Activated naive CD4-positive, alpha-beta T cell treated with anti-CD3 and anti-CD28 coated beads, Interleukin-2, amount 10 ng/mL, durations not matched to agents 5 hours and 36 hours (primary cell): ENCODE measurements around the gene PIGQ. TPM values are rescaled to one million over a fixed set of nuclear protein-coding genes. Genes with fewer than 3 reads are reported as not detected.

Source experiments
- microRNA-seq: library from miRNA; unstranded; fragments of <30 nt; microRNA quantifications from one replicate; pipeline ENCODE4 v1.2.0, GENCODE V29; 2022; ENCODE audit warnings: borderline microRNAs expressed, borderline replicate concordance
- total RNA-seq, 2 experiments: library from RNA; stranded (reverse); gene quantifications; one replicate each; pipeline ENCODE4 v1.2.3, GENCODE V29; 2021

PIGQ gene
- total RNA-seq = 10 to 100 TPM; 32.9 to 36.8 TPM

DNA sequence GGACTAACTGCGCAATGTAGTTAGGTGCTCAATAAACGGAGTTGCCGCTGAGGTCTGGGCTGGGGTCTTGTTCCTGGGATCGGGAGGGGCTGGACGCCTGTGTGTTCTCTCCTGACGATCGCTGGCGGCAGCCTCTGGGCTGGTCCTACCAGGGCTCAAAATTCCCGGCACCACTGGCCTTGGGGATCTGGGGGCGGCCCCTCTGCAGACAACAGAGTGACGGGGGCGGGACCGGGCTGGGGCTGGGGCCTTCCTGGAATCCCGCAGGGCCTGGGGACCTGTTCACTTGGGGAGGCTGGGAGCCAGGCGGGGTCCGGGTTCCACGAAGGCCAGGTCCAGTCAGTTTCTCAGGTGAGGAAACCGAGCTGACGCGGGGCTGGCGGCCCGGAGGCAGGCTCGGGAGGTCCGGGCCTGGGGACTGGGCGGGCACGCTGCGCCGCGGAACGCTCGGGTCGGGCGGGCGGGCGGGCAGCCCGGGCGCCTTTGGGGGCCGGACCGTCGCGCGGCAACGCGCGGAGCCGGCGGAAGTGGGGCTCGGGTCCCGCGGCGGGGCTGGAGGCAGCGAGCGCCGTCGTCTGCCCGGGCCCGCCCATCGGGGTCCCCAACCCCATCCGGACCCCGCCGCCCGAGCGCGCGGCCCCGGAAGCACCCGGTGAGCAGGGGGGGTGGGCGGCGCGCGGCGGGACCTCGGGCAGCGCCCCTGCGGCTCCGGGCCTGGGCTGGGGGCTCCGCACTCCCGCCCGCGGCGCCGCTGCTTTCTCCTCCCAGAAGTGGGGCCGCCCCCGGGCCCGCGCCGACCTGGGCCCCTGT is at the start of gene PIGQ:
PIGQ (plus strand) TSS at position 524 of the 810 bp plus-strand sequence. CDS start 4,107 bp downstream, outside the sequence.

DNA sequence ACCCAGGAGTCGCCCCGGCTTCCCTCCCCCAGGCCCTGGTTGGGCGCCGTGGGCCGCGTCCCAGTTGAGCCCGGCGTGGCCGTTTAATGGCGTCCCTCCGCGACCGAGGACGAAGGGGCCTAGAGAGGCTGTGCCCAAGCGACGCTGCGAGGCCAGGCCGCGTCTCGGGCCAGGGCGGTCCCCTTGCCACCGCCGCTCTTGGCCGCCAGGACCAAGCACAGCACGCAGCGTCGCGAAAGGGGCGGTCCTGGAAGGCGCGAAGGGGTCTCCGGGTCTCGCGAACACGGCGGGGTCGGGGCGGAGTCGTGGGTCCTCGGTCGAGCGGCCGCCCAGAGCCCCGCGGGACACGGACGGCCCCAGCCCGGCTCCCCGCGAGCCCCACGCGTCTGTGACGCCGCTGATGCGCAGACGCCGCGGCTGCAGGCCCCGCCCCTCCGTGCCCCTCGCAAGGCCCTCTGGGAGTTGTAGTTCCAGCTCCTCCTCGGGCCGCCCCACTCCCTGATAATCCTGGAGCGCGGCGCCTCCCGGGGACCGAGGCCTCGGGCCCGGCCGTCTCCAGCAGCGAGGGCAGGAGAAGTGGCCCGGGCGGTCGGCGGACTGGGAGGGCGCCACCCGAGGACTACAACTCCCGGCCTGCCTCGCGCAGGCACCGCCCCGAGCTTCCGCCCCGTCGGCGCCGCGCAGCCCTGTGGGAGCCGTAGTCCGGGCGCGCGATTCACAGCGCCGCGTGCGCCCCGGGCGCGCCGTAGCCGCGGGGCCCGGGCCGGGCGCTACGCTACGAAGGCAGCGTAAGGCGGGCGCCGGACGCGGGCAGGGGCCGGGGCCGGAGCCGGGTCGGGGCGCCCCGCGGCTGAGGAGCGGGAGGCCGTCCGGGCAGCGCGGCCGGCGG is 42.5 kb upstream of the PIGQ start, which contains the start of gene CAPN15:
CAPN15 (plus strand) TSS at position 698 of the 889 bp plus-strand sequence. CDS start 19,127 bp downstream, outside the sequence.

DNA sequence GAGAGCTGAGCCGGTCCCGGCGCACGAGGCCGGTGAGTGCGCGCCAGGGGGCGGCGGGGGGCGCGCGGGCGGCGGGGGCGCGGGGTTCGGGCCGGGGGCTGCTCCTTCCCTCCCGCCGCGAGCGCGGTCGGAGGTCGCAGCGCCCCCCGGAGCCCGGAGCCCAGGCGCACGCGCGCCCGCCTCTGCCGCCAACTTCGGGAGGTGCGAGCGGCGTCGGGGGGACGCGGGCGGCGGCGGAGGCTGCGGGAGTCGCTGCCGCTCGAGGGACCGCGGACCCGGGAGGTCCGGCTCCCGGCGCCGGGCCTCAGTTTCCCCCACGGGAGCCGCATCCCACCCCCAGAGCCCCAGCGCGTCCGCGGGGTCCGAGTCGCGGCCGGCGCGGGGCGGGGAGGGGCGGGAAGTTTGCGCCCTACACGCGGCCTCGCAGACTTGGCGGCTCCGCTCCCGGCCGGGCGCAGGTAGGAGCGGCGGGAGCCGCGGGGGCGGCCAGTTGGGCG is 9.5 kb upstream of the PIGQ start, which contains the start of gene PRR35:
PRR35 (plus strand) TSS at position 191 of the 497 bp plus-strand sequence. CDS start 2,901 bp downstream, outside the sequence.

DNA sequence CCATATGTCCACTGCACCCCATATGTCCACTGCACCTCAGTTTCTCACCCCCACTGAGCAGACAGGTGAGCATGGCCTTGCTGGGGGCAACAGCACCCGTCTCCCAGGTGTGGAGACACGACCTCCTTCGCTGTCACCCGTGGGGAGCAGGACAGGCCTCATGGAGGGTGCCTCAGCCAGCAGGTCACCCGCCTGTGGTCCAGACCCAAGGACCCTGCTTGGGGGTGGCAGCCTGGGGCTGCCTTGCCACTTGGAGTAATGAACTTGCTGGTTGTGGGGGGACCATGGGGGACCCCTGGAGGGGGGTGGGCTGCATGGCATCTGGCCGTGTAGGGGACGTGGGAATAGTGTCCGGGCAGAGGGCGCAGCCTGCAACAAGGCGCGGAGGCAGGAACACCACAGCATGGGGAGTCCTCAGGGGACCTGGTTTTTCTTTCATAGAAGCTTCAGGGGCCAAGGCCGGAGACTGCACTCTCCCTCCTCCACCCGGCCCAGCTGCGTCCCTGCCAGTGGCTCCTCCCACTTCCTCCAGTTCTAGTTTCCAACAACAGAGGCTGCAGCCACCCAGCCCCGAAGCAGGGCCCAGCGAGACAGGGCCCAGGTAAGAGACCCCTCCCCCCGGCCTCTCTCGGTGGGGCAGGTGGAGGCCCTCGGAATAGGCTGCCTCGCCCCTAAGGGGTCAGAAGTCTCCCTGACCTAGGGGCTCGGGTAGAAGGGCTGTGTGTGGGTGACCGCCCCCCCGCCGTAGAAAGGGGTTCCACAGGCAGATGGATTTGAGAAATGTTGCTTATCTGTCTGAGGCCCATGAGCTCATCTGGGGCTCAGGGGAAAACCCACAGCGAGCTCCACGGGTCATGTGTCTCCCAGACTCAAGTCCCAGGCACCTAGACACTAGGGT is 3.0 kb upstream of the PIGQ start, which contains the start of gene NHLRC4:
NHLRC4 (plus strand) TSS at position 531 of the 898 bp plus-strand sequence. CDS start 1,043 bp downstream, outside the sequence.

DNA sequence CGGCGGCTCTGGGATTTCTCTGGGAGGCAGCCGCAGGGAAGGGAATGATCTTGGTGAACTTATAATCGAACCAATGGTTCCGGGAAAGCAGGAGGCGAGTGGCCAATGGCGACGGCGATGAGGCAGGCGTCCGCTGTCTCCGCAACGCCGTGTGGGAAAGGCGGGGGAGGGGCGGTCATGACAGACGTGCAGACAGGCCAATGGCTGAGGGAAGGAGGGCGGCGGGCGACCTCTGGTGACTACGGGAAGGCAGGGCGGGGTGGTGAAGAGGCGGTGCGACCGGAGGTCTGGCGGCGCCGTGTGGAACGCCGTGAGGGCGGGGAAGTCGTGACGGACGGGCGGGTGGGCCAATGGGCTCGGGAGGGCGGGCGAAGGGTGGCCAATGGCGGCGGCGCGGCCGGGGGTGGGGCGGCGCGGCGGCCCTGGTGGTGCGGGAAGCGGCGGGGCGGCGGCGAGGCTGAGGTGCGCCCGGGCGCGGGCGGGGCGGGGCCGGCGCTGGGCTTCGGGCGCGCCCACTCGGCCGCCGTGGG is 20.0 kb downstream of the PIGQ start, which contains the start of gene RAB40C:
RAB40C (plus strand) TSS at position 409 of the 530 bp plus-strand sequence. CDS start 226 bp downstream, outside the sequence.

DNA sequence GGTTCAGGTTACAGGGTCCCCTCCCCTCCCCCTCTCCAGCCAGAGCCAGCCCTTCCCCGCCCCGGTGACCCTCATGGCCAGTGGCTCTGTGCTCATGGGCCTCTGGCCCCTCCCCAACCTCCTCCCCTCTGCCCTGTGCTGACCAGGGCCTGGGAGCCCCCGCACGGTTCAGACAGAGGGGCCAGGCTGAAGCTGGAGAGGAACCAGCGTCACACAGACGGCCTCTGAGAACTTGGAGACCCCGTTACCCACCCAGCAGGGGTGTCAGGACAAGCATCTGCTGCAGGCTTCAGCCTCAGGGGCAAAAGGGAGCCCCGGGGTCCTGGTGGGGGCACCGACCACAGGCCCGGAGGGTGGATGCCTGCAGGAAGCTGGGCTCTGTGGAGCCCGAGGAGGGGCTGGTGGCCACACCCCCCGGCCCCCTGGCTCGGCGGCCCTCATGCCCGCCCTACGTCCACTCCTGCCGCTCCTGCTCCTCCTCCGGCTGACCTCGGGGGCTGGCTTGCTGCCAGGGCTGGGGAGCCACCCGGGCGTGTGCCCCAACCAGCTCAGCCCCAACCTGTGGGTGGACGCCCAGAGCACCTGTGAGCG is 61.1 kb downstream of the PIGQ start, which contains the start of gene WFIKKN1:
WFIKKN1 (plus strand) TSS at position 171 of the 591 bp plus-strand sequence; CDS start at position 440, 269 bp downstream.

Small RNA genes lying within 50 kb of the gene (microRNA-seq; reads per million reads assigned to microRNA genes)
- 4.0 reads per million, percentile 25 among the genes with 10 or more reads in this experiment for gene MIR3176
- not detected for gene MIR5587

Other genes with a start within 250 kb of the PIGQ start
- gene AXIN1, start 217.2 kb upstream of the PIGQ start, total RNA-seq = 10 to 100 TPM; 27.4 to 29.2 TPM
- gene MRPL28, start 199.4 kb upstream of the PIGQ start, total RNA-seq = 10 to 100 TPM; 53.4 to 56.3 TPM
- 10 to 100 TPM; 79.5 to 81.5 TPM for gene PGAP6, start 188.0 kb upstream of the PIGQ start, total RNA-seq
- gene NME4, start 172.8 kb upstream of the PIGQ start, total RNA-seq = 10 to 100 TPM; 40.7 to 43.4 TPM
- 1 to 10 TPM; 5.0 to 6.0 TPM for gene DECR2, start 168.1 kb upstream of the PIGQ start, total RNA-seq
- gene RAB11FIP3, start 144.3 kb upstream of the PIGQ start, total RNA-seq = 10 to 100 TPM; 22.0 to 24.6 TPM
- 10 to 100 TPM; 71.0 to 71.8 TPM for gene CAPN15, start 42.3 kb upstream of the PIGQ start, total RNA-seq
- not detected for gene PRR35, start 9.6 kb upstream of the PIGQ start, total RNA-seq
- 1 to 10 TPM; 4.6 to 4.7 TPM for gene NHLRC4, start 3.0 kb upstream of the PIGQ start, total RNA-seq
- 10 to 100 TPM; 12.7 to 14.1 TPM for gene RAB40C, start 20.1 kb downstream of the PIGQ start, total RNA-seq
- gene WFIKKN1, start 61.0 kb downstream of the PIGQ start, total RNA-seq = under 1 TPM; 0.33 to 0.36 TPM
- gene METTL26, start 66.3 kb downstream of the PIGQ start, total RNA-seq = 10 to 100 TPM; 70.0 to 70.7 TPM
- gene MCRIP2, start 71.9 kb downstream of the PIGQ start, total RNA-seq = 10 to 100 TPM; 28.9 to 31.2 TPM
- gene WDR90, start 79.4 kb downstream of the PIGQ start, total RNA-seq = 10 to 100 TPM; 63.2 to 67.3 TPM
- gene RHOT2, start 98.2 kb downstream of the PIGQ start, total RNA-seq = 100 to 1,000 TPM; 126 to 134 TPM
- 1 to 10 TPM; 1.3 to 1.6 TPM for gene RHBDL1, start 105.7 kb downstream of the PIGQ start, total RNA-seq
- 10 to 100 TPM; 61.4 to 61.7 TPM for gene STUB1, start 110.4 kb downstream of the PIGQ start, total RNA-seq
- gene JMJD8, start 114.4 kb downstream of the PIGQ start, total RNA-seq = 10 to 100 TPM; 30.3 to 31.4 TPM
- 10 to 100 TPM; 15.2 to 16.1 TPM for gene WDR24, start 120.4 kb downstream of the PIGQ start, total RNA-seq
- gene FBXL16, start 135.8 kb downstream of the PIGQ start, total RNA-seq = 10 to 100 TPM; 21.2 to 21.5 TPM
- 1 to 10 TPM; 5.5 TPM for gene METRN, start 145.2 kb downstream of the PIGQ start, total RNA-seq
- gene ANTKMT, start 151.2 kb downstream of the PIGQ start, total RNA-seq = 10 to 100 TPM in 1 of 2 experiments, 1 to 10 TPM in 1; 9.7 to 10.8 TPM
- 1 to 10 TPM; 1.6 to 2.1 TPM for gene CCDC78, start 156.5 kb downstream of the PIGQ start, total RNA-seq
- gene HAGHL, start 157.1 kb downstream of the PIGQ start, total RNA-seq = 1 to 10 TPM; 5.2 to 7.6 TPM
- 10 to 100 TPM; 30.8 to 33.1 TPM for gene CIAO3, start 171.0 kb downstream of the PIGQ start, total RNA-seq
- not detected for gene MSLN, start 190.8 kb downstream of the PIGQ start, total RNA-seq
- 10 to 100 TPM; 22.2 to 23.1 TPM for gene RPUSD1, start 218.4 kb downstream of the PIGQ start, total RNA-seq
- 10 to 100 TPM; 67.0 to 72.2 TPM for gene CHTF18, start 218.7 kb downstream of the PIGQ start, total RNA-seq
- not detected for gene GNG13, start 230.8 kb downstream of the PIGQ start, total RNA-seq